SU-DHL-6 (cell line): ENCODE data around the gene CCM2.

Experiments used
- H2AFZ ChIP-seq: fragments of 200-600 bp; sonication (generic); 2 replicates; pipeline ENCODE4 v1.6.1; 2014; ENCODE audit warnings: low read depth, mild to moderate bottlenecking, moderate library complexity, mixed read lengths, antibody characterized with exemption, low read length; ENCODE audit not compliant: severe bottlenecking
- H3F3A ChIP-seq: fragments of 200-600 bp; shearing (Covaris generic); 2 replicates; pipeline ENCODE4 v1.6.0; 2016; ENCODE audit warnings: antibody characterized with exemption, mild to moderate bottlenecking; ENCODE audit not compliant: insufficient read depth
- H3K27ac ChIP-seq: fragments of 200-600 bp; sonication (generic); 2 replicates; pipeline ENCODE4 v1.5.1; 2016; ENCODE audit warnings: low read depth, mild to moderate bottlenecking, low read length, moderate library complexity, mixed read lengths
- H3K27me3 ChIP-seq: fragments of 200-600 bp; sonication (generic), shearing (Covaris generic); 2 replicates; pipeline ENCODE4 v1.6.0; 2014; ENCODE audit warnings: mild to moderate bottlenecking, low read length
- H3K36me3 ChIP-seq: fragments of 200-600 bp; sonication (generic); 2 replicates; pipeline ENCODE4 v1.6.1; 2014; ENCODE audit warnings: mild to moderate bottlenecking, low read length, mixed read lengths
- H3K4me2 ChIP-seq: fragments of 300-600, 200-600 bp; shearing (Covaris generic), sonication (generic); 2 replicates; pipeline ENCODE4 v1.6.0; 2014; ENCODE audit warnings: low read length, low read depth, mild to moderate bottlenecking; ENCODE audit not compliant: poor library complexity, severe bottlenecking
- H3K4me3 ChIP-seq: fragments of 200-600 bp; sonication (generic); 2 replicates; pipeline ENCODE4 v1.5.1; 2014; ENCODE audit warnings: antibody characterized with exemption, low read length, mild to moderate bottlenecking, mixed read lengths; ENCODE audit not compliant: insufficient read depth, poor library complexity, severe bottlenecking
- H3K79me2 ChIP-seq: fragments of 200-600 bp; sonication (generic); 2 replicates; pipeline ENCODE4 v1.6.1; 2014; ENCODE audit warnings: mild to moderate bottlenecking, low read length, moderate library complexity; ENCODE audit not compliant: insufficient read depth
- H3K9ac ChIP-seq: fragments of 200-600 bp; sonication (generic); 2 replicates; pipeline ENCODE4 v1.7.0; 2014; ENCODE audit warnings: mild to moderate bottlenecking, low read length
- H3K9me2 ChIP-seq: fragments of 200-600 bp; sonication (generic); replicated peaks from 2 replicates; pipeline ENCODE4 v1.6.1; 2014; ENCODE audit warnings: low read length; ENCODE audit not compliant: insufficient read depth
- H3K9me3 ChIP-seq: fragments of 200-600 bp; sonication (generic); 2 replicates; pipeline ENCODE4 v1.6.1; 2014; ENCODE audit warnings: low read length, mixed read lengths; ENCODE audit not compliant: insufficient read depth
- H4K20me1 ChIP-seq: fragments of 200-600 bp; sonication (generic); 2 replicates; pipeline ENCODE4 v1.6.1; 2014; ENCODE audit warnings: low read depth, mild to moderate bottlenecking, antibody characterized with exemption, low read length, moderate library complexity, mixed read lengths
- EZH2phosphoT487 ChIP-seq: fragments of 200-600 bp; sonication (generic), shearing (Covaris generic); conservative IDR thresholded peaks from 2 replicates; pipeline ENCODE4 v1.6.1; 2018; ENCODE audit warnings: mild to moderate bottlenecking, antibody characterized with exemption, low read length, moderate library complexity, mixed read lengths
- TF ChIP-seq, protein P1 (sequence below): fragments of 200-600 bp; sonication (generic); IDR thresholded peaks from one replicate; pipeline ENCODE4 v1.5.1; 2017; ENCODE audit warnings: antibody characterized with exemption, mild to moderate bottlenecking, low read length, moderate library complexity; ENCODE audit not compliant: insufficient read depth, poor library complexity, severe bottlenecking

Gene CCM2

DNA sequence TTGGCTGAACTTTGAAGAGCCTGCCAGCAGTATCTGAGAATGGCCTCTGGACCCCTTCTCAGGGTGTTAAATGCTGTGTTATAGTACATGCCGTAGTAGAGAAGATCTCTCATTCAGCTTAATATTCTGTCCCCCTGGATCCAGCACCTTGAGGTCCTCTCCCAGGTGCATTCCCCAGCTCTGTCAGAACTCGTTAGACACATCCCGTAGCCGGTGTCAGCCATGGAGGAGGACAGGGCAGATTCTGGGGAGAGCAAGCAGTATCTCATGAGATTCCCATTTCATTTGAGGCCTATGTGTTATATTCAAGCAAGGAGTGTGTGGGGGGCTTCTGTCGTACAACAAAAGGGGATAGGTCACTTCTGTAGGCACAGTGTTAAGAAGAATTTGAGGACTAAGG lies 53.9 kb downstream of the CCM2 start:
- Histone ChIP-seq H3K27me3 (no peaks in the 10 kb centered on the region), H3F3A (0 out of 2 replicates have a peak, but pooled peaks cover 3% of the 10 kb centered on the region), H3K79me2 (peaks cover 90% of the 10 kb centered on the region), H3K36me3 (peaks cover 26% of the 10 kb centered on the region), H2AFZ (no peak overlapping the region), H3K4me2 (no peak overlapping the region), H3K27ac (no peak overlapping the region), H3K9ac (no peak overlapping the region), H3K4me3 (no peak overlapping the region), H4K20me1 (peaks cover 30% of the 10 kb centered on the region), H3K9me2 (no peaks in the 10 kb centered on the region), H3K9me3 (no peaks in the 10 kb centered on the region)
- TF ChIP-seq, protein P1, sequence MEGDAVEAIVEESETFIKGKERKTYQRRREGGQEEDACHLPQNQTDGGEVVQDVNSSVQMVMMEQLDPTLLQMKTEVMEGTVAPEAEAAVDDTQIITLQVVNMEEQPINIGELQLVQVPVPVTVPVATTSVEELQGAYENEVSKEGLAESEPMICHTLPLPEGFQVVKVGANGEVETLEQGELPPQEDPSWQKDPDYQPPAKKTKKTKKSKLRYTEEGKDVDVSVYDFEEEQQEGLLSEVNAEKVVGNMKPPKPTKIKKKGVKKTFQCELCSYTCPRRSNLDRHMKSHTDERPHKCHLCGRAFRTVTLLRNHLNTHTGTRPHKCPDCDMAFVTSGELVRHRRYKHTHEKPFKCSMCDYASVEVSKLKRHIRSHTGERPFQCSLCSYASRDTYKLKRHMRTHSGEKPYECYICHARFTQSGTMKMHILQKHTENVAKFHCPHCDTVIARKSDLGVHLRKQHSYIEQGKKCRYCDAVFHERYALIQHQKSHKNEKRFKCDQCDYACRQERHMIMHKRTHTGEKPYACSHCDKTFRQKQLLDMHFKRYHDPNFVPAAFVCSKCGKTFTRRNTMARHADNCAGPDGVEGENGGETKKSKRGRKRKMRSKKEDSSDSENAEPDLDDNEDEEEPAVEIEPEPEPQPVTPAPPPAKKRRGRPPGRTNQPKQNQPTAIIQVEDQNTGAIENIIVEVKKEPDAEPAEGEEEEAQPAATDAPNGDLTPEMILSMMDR, result no peak

DNA sequence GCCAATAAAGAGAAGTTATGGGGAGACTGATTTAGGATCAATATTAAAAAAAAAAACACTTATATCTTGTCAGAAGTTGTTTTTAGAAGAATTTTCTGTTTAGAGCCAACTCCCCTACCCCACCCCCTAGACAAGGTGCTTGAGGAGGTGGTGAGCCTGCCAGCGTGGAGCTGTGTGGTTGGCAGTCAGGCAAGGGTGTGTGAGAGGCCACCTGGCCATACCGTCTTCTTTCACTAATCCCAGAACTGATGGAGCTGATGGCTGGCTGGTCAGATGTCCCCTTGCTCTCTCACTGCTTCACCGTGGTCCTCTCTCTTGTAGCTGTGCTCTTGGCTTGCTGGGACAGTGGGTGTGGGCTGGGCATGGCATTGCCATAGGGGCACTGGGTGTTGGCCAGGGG lies 54.4 kb downstream of the CCM2 start:
- H4K20me1 ChIP-seq, result peaks cover 30% of the 10 kb centered on the region

DNA sequence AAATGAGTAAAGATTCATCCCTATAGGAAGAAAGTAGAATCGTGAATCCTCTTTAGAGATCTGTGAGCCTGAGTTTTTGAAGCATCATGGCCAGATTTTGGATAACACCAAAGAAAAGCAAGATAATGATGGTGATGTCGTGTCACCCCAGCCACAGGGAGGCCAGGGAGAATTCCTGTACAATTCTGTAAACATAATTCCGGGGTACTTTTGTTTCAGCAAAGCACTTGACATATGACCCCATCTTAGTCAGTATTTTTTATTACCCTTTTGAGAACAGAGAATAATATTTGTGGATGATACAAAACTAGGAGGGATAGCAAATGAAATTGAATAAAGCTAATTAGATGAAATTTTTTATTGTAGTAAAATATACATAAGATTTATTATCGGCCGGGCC lies 55.0 kb downstream of the CCM2 start:
- Histone ChIP-seq H3K27ac (no peak overlapping the region), H3K79me2 (peaks cover 92% of the 10 kb centered on the region), H3K4me3 (no peak overlapping the region), H4K20me1 (peaks cover 32% of the 10 kb centered on the region), H2AFZ (no peak overlapping the region), H3K4me2 (no peak overlapping the region), H3F3A (peaks cover 4% of the 10 kb centered on the region; the same call in 1 of the 2 replicates), H3K9me2 (no peaks in the 10 kb centered on the region), H3K36me3 (peaks cover 19% of the 10 kb centered on the region), H3K9ac (no peak overlapping the region), H3K9me3 (no peaks in the 10 kb centered on the region), H3K27me3 (no peaks in the 10 kb centered on the region)
- TF ChIP-seq, protein P1, result no peak
- no peak for TF ChIP-seq EZH2phosphoT487

More for the DNA sequence above, 54.4 kb downstream of the CCM2 start:
- no peak overlapping the region for H3K4me2 ChIP-seq
- H3K36me3 ChIP-seq, result peaks cover 22% of the 10 kb centered on the region
- H3K27ac ChIP-seq, result no peak overlapping the region
- no peaks in the 10 kb centered on the region for H3K27me3 ChIP-seq
- no peaks in the 10 kb centered on the region for H3K9me3 ChIP-seq
- TF ChIP-seq, protein P1, result no peak
- no peak for TF ChIP-seq EZH2phosphoT487
- no peak overlapping the region for H2AFZ ChIP-seq
- H3K9me2 ChIP-seq, result no peaks in the 10 kb centered on the region
- H3F3A ChIP-seq, result 0 out of 2 replicates have a peak, but pooled peaks cover 3% of the 10 kb centered on the region
- H3K79me2 ChIP-seq, result peaks cover 90% of the 10 kb centered on the region
- no peak overlapping the region for H3K4me3 ChIP-seq
- H3K9ac ChIP-seq, result no peak overlapping the region
